Panc1 (cell line): Measurements from ENCODE around the gene FANCC. TPM values are rescaled to one million over a fixed set of nuclear protein-coding genes. Genes with fewer than 3 reads are reported as not detected.

Experiments
- ATAC-seq: fragments of 200-7000 bp; cut with Tn5 transposase; 2 replicates; pipeline ENCODE4 v1.9.1; 2020; ENCODE audit warnings: mild to moderate bottlenecking, moderate library complexity
- BruUV-seq: library from RNA; stranded (reverse); fragments of 400-500 nt; replicated peaks from 2 replicates; lab custom pipeline; 2021; lab: Mats Ljungman, UMichigan
- CTCF ChIA-PET: fragments of 300-600 bp; sonication (Branson Sonifier 250); formaldehyde crosslinking; loops from one replicate; lab custom pipeline; 2022; ENCODE audit warnings: antibody characterized with exemption; lab: Charles Lee
- POLR2A ChIA-PET: fragments of 300-600 bp; sonication (Branson Sonifier 250); formaldehyde crosslinking; loops from one replicate; lab custom pipeline; 2022; ENCODE audit warnings: antibody characterized with exemption; lab: Charles Lee
- DNase-seq: peaks from one replicate; pipeline ENCODE4 v3.0.0-alpha.2; 2010; ENCODE audit warnings: low read depth, low spot score
- H3K27ac ChIP-seq: 2 replicates; pipeline ENCODE4 v1.5.1; 2011; ENCODE audit warnings: mild to moderate bottlenecking, low read length, inconsistent platforms
- H3K27me3 ChIP-seq: fragments of 200-500 bp; sonication (Bioruptor generic); 2 replicates; pipeline ENCODE4 v1.6.0; 2014; ENCODE audit warnings: low read length, inconsistent platforms; ENCODE audit not compliant: control insufficient read depth, insufficient read depth
- H3K36me3 ChIP-seq: fragments of 200-500 bp; sonication (Bioruptor generic); 2 replicates; pipeline ENCODE4 v1.5.1; 2014; ENCODE audit warnings: inconsistent platforms, mild to moderate bottlenecking, low read length, moderate library complexity; ENCODE audit not compliant: control insufficient read depth, insufficient read depth
- H3K4me1 ChIP-seq: 2 replicates; pipeline ENCODE4 v1.5.1; 2011; ENCODE audit warnings: inconsistent platforms, mild to moderate bottlenecking, low read length, moderate library complexity; ENCODE audit not compliant: control insufficient read depth, insufficient read depth
- H3K4me3 ChIP-seq, 2 experiments: 2 replicates each; pipeline ENCODE4 v1.5.1; 2011 to 2012; ENCODE audit warnings: low read depth in 2 of 2, low read length in 2 of 2, mild to moderate bottlenecking in 2 of 2, inconsistent platforms in 1 of 2, moderate library complexity in 1 of 2
- H3K9me3 ChIP-seq: fragments of 200-500 bp; sonication (Bioruptor generic); 2 replicates; pipeline ENCODE4 v1.5.1; 2014; ENCODE audit warnings: low read depth, mild to moderate bottlenecking, inconsistent platforms, low read length, moderate library complexity; ENCODE audit not compliant: control insufficient read depth, insufficient read depth
- POLR2AphosphoS5 ChIP-seq: IDR thresholded peaks from 2 replicates; pipeline ENCODE4 v1.6.1; 2012; ENCODE audit warnings: mild to moderate bottlenecking, low read depth, low read length, moderate library complexity
- SIN3A ChIP-seq: IDR thresholded peaks from 2 replicates; pipeline ENCODE4 v1.6.1; 2012; ENCODE audit warnings: low read depth, mild to moderate bottlenecking, low read length, moderate library complexity, borderline replicate concordance; ENCODE audit not compliant: insufficient read depth
- TCF7L2 ChIP-seq: IDR thresholded peaks from 2 replicates; pipeline ENCODE4 v1.6.1; 2011; ENCODE audit warnings: mild to moderate bottlenecking, low read depth, low read length, inconsistent platforms
- in situ Hi-C: cut with HindIII; loops from 2 replicates; pipeline ENCODE4 v1.10.0; 2016; ENCODE audit warnings: low sequenced_read_pairs, low pct_unique_long_range_greater_than_20kb
- intact Hi-C: fragments of 100-400 bp; cut with micrococcal nuclease; formaldehyde crosslinking; loops from one replicate; pipeline ENCODE4 v1.10.0; 2022; ENCODE audit not compliant: unreplicated experiment
- total RNA-seq: library from RNA; stranded (reverse); gene quantifications from one replicate; pipeline ENCODE4 v1.2.1, GENCODE V29; 2021; ENCODE audit not compliant: unreplicated experiment
- TF ChIP-seq, protein P1 (sequence below): fragments of 450-650 bp; IDR thresholded peaks from 2 replicates; pipeline ENCODE4 v1.5.1; 2017; ENCODE audit warnings: mild to moderate bottlenecking
- TF ChIP-seq, protein P2 (sequence below), 2 experiments: IDR thresholded peaks; 2 replicates each; pipeline ENCODE4 v1.6.1; 2011 to 2012; ENCODE audit warnings: low read depth in 2 of 2, control low read depth in 1 of 2, low read length in 1 of 2, mild to moderate bottlenecking in 1 of 2, moderate library complexity in 1 of 2; ENCODE audit not compliant: insufficient read depth in 1 of 2

The FANCC gene
- total RNA-seq, 1 experiment from 2014 or later = 17.8 TPM

DNA sequence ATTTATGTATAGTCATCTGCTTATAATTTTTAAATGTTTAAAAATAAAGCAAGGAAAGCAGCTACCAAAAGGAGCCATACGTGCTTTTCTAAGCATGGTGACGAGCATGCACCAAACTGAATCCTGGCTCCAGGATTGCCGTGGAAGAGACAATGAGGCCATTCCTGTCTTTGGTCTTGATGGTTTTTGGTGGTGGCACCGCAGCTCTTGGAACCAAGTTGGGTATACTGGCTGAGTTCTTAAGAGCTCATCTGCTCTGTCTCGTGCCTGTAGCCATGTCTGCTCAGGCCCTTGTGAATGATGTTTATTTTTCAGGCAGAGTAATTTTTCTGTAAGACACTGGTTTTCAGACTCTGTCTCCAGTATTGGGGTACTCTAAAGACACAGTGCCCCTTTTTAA, 246.1 kb downstream of the FANCC start:
- in situ Hi-C loops = no loop called here
- ChIA-PET CTCF (interaction anchor here (1.1 kb wide), 1 partner anchor 60 kb away, joined by 3 read pairs; no protein-coding TSS in a partner anchor), POLR2A (no interaction called here)
- Histone ChIP-seq H3K27ac (no peak overlapping the region), H3K4me3 (no peak overlapping the region), H3K4me1 (peaks cover 13% of the 10 kb centered on the region; the same call in 1 of the 2 replicates), H3K27me3 (no peaks in the 10 kb centered on the region), H3K36me3 (peaks cover 2% of the 10 kb centered on the region), H3K9me3 (no peaks in the 10 kb centered on the region)
- intact Hi-C loops = no loop called here
- TF ChIP-seq POLR2AphosphoS5 (no peak), TCF7L2 (no peak), SIN3A (no peak)
- TF ChIP-seq, protein P1, sequence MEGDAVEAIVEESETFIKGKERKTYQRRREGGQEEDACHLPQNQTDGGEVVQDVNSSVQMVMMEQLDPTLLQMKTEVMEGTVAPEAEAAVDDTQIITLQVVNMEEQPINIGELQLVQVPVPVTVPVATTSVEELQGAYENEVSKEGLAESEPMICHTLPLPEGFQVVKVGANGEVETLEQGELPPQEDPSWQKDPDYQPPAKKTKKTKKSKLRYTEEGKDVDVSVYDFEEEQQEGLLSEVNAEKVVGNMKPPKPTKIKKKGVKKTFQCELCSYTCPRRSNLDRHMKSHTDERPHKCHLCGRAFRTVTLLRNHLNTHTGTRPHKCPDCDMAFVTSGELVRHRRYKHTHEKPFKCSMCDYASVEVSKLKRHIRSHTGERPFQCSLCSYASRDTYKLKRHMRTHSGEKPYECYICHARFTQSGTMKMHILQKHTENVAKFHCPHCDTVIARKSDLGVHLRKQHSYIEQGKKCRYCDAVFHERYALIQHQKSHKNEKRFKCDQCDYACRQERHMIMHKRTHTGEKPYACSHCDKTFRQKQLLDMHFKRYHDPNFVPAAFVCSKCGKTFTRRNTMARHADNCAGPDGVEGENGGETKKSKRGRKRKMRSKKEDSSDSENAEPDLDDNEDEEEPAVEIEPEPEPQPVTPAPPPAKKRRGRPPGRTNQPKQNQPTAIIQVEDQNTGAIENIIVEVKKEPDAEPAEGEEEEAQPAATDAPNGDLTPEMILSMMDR = no peak
- TF ChIP-seq, protein P2, sequence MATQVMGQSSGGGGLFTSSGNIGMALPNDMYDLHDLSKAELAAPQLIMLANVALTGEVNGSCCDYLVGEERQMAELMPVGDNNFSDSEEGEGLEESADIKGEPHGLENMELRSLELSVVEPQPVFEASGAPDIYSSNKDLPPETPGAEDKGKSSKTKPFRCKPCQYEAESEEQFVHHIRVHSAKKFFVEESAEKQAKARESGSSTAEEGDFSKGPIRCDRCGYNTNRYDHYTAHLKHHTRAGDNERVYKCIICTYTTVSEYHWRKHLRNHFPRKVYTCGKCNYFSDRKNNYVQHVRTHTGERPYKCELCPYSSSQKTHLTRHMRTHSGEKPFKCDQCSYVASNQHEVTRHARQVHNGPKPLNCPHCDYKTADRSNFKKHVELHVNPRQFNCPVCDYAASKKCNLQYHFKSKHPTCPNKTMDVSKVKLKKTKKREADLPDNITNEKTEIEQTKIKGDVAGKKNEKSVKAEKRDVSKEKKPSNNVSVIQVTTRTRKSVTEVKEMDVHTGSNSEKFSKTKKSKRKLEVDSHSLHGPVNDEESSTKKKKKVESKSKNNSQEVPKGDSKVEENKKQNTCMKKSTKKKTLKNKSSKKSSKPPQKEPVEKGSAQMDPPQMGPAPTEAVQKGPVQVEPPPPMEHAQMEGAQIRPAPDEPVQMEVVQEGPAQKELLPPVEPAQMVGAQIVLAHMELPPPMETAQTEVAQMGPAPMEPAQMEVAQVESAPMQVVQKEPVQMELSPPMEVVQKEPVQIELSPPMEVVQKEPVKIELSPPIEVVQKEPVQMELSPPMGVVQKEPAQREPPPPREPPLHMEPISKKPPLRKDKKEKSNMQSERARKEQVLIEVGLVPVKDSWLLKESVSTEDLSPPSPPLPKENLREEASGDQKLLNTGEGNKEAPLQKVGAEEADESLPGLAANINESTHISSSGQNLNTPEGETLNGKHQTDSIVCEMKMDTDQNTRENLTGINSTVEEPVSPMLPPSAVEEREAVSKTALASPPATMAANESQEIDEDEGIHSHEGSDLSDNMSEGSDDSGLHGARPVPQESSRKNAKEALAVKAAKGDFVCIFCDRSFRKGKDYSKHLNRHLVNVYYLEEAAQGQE (IDR thresholded peaks at IDR 0.05; ENCODE audit: insufficient read depth in 1 of 2, low read depth in 2 of 2, low read length in 1 of 2) = no peak
- ATAC-seq = no peak
- no peak for DNase-seq
- BruUV-seq = no TSS peak

DNA sequence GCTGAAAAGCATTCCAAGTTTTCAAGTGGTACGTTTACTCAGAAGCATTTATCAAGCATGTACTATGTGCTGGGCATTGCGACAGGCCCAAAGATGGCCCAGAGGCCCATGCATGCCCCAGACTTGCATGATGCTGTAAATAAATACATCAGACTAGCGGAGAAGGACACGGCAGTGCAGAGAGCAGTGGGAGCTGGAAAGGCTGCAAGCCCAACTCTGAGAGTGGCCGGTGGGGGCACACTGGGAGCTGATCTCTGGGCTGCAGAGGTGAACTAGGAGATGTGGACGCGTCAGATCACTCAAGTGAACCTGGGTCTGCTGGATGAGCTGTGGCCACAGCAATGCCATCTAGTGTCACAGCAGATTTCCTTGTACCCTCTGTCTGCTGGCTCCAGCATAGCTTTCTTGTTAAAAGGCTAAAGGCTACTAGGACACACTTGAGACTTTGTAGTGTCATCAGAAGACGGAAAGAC, 246.9 kb downstream of the FANCC start:
- H3K4me3 ChIP-seq = no peak overlapping the region
- H3K36me3 ChIP-seq = peaks cover 3% of the 10 kb centered on the region
- no peak for ATAC-seq
- H3K27me3 ChIP-seq = no peaks in the 10 kb centered on the region
- ChIA-PET CTCF (interaction anchor here (1.1 kb wide), 1 partner anchor 61 kb away, joined by 3 read pairs; no protein-coding TSS in a partner anchor), POLR2A (no interaction called here)
- no peaks in the 10 kb centered on the region for H3K9me3 ChIP-seq
- DNase-seq = no peak
- intact Hi-C loops (no loop called here), in situ Hi-C loops (no loop called here)
- no TSS peak for BruUV-seq
- TF ChIP-seq, protein P1 = no peak
- TF ChIP-seq TCF7L2 = no peak
- TF ChIP-seq SIN3A = no peak
- TF ChIP-seq, protein P2 (IDR thresholded peaks at IDR 0.05; ENCODE audit: insufficient read depth in 1 of 2, low read depth in 2 of 2, low read length in 1 of 2) = no peak
- TF ChIP-seq POLR2AphosphoS5 = no peak
- H3K27ac ChIP-seq = no peak overlapping the region
- H3K4me1 ChIP-seq = peaks cover 17% of the 10 kb centered on the region; the same call in 1 of the 2 replicates
